ENCODE data around the gene PNLIPRP2.

DNA sequence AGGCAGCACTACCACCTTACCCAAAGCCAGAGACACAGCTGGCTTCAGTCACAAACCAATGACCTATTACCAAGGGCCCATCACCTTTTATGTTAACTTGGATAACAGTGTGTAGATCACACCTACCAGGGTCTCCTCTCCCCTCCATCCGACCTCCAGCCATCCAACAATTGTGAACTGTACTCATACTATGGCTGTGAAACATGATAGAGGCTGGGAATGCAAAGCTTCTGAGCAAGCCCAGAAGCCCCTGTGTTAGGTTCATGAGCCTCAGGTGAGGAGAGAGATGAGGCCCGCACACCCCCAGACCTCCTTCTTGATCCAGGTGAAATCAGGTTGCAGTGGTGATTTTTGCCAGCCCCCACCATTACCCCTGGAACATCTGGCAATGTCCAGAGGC, 47.7 kb downstream of the PNLIPRP2 start:
- no peak for TF ChIP-seq CTCF (IDR thresholded peaks at IDR 0.05; ENCODE audit: control extremely low read depth in 1 of 3, insufficient read depth in 1 of 3, low read depth in 1 of 3, low read length in 3 of 3)
- TF ChIP-seq MAX (IDR thresholded peaks at IDR 0.05), result no peak
- no peak for TF ChIP-seq ATF3 (IDR thresholded peaks at IDR 0.05; ENCODE audit: insufficient read depth, low read depth, low read length)
- TF ChIP-seq RBBP5 (IDR thresholded peaks at IDR 0.05; ENCODE audit: borderline replicate concordance, low read depth, low read length), result no peak
- no peak for TF ChIP-seq CBX5 (IDR thresholded peaks at IDR 0.05; ENCODE audit: low read depth, low read length)
- TF ChIP-seq POLR2A (IDR thresholded peaks at IDR 0.05; ENCODE audit: control extremely low read depth in 1 of 2, low read depth in 2 of 2, low read length in 2 of 2), result no peak
- no peak for TF ChIP-seq POU5F1 (IDR thresholded peaks at IDR 0.05; ENCODE audit: low read depth, low read length)
- TF ChIP-seq CREB1 (IDR thresholded peaks at IDR 0.05), result no peak
- no peak for TF ChIP-seq TAF1 (IDR thresholded peaks at IDR 0.05; ENCODE audit: low read depth, low read length)
- no peak for TF ChIP-seq EZH2 (IDR thresholded peaks at IDR 0.05; ENCODE audit: low read depth, low read length, severe bottlenecking)
- no peak for TF ChIP-seq EP300 (IDR thresholded peaks at IDR 0.05; ENCODE audit: borderline replicate concordance in 1 of 2, low read depth in 2 of 2, low read length in 2 of 2)
